ENCODE measurements around the gene GABRR3.

GABRR3 gene

DNA sequence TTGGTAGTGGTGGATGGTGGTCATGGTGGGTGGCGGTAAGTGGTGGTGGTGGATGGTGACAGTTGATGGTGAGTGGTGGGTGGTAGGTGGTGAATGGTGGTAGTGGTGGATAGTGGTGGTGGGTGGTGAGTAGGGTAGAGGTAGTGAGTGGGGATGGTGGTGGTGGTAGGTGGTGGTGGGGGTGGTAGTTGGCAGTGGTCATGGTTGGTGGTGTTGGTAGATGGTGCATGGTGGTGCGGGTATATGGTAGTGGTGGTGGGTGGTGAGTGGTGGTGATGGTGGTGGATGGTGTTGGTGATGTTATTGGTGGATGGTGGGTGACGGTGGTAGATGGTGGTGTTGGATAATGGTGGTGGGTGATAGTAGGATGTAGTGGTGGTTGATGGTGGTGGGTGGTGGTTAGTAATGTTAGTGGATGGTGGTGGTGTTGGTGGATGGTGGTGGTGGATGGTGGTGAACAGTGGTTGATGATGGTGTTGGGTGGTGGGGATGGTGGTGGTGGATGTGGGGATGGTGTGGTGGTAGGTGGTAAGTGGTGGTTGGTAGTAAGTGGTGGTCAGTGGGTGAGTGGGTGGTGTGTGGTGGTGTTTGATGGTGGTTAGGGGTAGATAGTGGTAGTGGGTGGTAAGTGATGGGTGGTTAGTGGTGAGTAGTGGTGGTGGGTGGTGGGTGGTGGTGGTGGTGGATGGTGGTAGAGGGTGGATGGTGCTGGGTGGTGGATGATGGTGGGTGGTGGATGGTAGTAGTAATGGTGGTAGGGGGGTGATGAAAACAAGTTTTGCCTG, 46.1 kb downstream of the GABRR3 start:
- no peak for DNase-seq

DNA sequence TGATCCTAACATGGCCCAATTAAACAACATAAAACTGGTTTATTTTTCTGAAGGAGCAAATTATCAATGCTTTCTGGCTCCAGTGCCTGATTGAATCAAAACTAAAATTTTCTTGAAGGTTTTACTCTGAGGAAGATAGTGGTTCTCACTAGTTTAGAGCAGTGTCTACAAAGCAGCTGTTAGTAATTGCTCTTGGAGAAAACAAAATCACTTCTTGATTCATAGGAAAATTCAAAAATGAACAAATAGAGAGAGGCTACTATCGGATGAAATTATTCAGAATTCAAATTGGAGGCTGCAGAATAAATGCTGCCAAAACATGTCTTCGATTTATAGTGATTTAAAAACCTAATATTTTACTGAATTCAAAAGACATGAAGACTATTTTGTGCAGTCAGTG, 47.8 kb downstream of the GABRR3 start:
- DNase-seq, result no peak

DNA sequence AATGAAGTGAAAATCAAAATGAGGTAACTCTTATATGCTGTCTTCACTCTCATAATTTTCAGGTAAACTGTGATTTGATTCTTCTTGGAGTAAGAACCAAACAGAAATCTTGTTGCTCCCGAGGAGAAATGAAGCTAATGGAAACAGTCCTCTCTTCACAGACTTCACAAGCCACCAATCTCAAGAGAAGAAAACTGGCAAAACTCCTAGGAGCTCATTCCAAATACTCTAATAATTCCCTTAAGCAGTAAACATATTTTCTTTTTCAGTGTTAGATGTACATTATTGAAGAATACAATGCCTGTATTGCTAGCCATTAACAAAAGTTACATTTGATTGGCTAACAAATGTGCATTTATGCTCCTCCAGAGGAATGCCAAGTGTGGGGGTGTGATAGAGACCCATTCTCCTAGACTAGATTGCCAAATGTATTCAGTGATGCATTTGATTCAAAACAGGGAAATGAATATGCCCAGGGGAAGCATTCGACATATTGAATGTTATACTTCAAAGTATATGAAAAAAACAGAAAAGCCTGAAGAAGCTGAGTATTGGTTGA, 51.1 kb downstream of the GABRR3 start:
- no peak for DNase-seq

DNA sequence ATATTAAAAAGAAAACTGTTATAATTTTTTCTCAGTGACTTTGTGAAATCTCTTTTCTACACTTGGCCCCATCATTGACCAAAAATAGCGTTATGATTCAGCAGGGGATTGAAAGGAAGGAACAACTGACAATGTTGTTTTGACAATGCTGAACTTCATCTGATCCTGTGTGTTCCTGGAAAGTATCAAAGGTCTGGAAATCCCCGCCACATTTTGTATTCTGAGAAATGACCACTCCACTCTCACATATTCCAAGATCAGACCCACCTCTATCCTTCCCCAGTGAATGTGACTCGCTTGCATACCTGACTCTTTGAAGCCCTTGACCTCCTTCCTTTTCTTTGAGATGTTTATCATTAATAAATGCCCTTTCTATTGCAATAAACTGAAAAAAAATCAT, 53.2 kb downstream of the GABRR3 start:
- DNase-seq, result no peak

DNA sequence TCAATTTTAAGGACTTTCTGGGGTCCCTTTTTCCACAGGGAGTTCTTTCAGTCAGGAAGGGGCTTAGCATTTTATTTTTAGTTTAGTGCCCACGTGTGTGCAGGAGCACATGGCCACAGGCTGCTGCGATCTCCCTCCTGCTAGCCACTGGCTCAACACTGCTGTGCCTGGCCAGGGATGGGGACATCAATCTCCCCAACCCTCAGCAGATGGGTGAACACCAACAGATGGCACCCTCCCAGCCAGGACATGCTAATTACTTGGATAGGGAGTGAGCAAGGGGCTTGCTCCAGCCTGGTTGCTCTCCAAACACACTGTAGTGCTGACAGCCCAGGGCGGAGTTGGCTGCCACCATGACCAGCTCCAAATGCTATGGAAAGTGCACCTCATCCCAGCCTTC, 55.5 kb downstream of the GABRR3 start:
- no peak for DNase-seq

DNA sequence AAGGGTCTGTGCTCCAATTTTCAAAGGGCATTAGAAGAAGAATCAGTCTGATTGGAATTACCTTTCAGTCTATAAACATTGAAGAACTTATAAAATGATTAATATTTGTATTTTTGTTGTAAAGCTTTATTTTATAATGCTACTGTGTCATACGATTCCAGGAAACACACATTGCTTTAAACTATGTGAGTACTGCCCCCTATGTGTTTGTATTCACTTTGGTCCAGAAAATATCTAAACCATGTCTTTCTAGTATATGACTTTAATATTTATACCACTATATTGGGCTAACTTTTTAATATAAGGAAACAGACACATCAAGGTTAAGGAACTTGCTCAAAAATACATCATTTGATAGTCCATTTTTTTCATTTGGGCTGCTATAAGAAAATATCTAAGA, 59.6 kb downstream of the GABRR3 start:
- no peak for DNase-seq

DNA sequence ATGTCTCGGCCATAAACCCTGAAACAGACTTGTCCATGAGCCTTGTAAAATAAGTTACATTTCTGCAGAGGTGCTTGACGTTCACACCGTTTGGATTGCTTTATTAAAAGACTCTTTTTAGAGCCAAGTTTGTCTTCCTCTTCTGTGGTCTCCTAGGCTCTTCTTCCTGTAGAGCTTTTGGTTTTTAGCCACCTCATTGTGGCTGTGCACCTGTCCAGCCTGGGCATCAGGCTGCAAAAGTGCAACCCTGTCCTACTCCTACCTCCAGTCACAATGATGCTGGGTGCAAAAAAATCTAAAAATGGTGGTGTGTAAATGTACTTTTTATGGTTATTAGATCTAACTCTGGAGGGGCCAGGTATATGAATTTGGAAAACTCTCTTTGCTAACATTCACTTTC, 60.1 kb downstream of the GABRR3 start:
- no peak for DNase-seq

DNA sequence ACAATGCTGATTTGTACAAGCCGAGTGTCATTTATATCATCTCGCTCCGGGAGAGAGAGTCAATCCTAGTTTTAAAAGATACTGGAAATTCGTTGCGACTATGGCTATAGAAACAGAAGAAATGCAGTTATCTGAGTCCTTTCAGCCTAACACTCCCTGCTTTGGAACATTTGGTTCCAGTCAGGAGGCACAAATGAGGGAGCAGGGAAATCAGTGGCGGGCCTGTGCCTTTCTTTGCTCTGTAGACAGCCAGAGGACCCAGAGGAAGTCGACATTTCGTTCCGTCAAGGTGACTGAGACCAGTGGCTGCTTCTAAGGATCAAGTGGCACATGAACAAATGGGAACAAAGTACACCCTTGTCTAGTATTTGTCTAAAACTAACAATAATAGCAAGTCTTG, 62.1 kb downstream of the GABRR3 start:
- no peak for DNase-seq

DNA sequence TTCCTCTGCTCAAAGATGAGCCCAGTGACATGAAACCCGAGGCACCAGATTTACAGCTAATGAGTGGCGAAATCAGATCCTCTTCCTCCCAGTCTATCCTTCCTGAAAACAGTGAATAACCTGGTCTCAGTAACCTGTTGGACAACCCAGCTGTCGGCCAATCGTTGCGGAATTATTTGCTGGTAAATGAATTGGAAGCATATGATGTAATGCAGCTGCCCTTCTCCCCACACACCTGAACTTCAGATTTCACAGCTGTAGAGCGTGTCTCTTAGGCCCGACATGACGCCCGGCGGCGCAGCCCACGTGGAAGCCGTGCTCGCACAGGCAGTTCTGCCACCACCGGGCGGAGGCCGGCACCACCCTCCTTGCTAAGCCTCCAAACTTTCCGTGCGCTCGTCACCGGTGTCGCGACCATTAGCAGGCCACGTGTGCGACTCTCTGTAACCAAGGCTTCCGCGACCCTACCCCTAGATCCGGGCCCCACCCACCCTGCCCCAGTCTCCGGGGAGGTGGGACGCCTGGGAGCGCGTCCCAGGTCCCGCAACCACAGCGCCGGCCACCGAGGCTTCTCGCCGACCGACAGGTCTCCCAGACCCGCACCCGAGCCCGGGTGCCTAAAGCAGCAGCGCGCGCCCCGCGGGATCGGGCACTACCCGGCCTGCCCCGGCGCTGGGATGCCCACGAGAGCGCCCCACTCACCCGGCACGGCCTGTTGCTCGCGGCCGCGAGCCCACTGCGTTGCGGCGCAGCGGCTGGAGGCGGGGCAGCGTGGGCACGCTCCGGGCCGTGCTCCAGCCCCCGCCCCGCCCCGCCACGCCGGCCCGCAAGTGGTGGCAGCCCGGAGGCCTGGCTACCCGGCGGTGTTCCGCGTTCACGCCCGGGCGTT, 63.2 kb downstream of the GABRR3 start, which contains the start of gene RIOX2:
Gene RIOX2 (minus strand): TSS at position 753 of the 889 bp plus-strand sequence. CDS start 4,838 bp downstream, outside the sequence.
- DNase-seq, result peak; percentile 74

DNA sequence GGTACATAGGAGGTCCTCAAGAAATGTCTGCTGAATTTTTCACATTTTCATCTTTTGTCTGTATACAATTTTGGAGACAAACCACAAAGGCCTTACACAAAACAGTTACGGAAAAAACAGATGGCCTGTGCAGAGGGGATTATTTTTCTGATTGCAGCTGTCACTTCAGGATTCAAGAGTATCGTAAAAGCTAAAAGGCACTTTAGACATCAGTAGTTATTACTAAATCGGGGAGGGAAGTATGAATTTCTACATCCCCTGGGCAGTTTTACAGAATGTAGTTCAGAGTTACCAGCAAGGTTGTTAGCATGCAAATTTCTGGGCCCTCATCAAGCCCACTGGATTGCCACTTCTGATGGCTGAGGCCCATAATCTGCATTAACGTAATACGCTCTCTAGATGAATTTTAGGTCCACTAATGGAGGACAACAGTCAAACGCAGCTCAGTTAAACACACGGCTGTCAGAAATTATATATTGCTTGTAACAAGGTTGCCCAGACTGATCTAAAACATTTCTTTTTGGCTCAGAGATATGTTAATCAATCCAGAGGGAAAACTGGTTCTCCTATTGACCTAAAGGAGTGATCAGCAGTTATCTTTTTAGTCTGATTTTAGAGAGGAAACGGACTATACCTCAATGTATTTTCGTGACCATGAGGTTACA, 64.0 kb downstream of the GABRR3 start:
- no peak for DNase-seq

DNA sequence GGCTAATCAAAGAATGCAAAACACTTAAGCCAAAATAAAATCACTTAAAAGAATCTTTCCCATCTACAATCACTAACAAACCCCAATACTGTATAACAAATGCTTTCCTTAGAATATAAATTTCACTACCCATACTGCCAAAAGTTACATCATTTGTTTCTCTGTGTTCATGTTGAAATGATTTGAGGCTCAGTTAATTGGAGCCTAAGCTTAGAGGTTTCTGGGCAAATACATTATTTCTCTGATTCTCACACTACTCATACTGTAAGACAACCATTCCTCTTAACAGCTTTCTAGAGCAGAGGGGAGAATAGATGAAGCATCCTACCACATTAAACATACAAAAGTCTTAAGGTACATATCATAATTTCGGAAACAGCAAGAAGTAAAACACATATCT, 65.0 kb downstream of the GABRR3 start:
- no peak for DNase-seq

DNA sequence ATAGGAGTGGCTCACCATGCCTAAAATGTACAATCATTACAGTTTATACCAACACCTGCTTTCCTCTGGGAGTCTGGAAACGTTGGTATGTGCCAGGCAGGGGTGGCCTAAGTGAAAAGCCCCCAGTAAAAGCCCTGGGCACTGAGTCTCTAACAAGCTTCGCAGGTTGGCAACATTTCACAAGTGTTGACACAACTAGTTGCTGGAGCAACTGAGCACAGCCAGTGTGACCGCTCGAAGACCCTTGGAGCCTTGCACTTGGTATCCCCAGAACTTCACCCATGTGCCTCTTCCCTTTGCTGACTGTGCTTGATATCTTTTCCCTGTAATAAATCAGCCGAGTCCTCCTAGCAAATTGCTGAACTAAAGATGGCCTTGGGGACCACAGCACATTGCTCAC, 65.6 kb downstream of the GABRR3 start:
- DNase-seq, result no peak

DNA sequence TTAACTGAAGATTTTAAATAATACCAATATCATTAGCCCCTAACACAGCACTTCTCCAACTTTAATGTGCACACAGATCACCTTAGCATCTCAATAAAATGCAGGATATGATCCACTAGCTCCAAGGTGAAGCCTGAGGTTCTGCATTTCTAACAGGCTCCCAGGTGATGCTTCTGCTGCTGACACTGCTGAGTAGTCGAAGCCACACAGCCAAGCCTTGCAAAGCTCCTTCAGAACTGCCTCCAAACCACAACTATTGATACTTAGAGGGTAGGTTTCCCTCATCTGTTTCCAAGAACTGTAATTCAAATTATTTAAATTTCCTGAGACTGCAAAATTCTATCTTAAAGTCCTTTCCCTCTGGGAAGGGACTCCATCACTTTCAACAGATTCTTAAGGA, 66.7 kb downstream of the GABRR3 start:
- no peak for DNase-seq

DNA sequence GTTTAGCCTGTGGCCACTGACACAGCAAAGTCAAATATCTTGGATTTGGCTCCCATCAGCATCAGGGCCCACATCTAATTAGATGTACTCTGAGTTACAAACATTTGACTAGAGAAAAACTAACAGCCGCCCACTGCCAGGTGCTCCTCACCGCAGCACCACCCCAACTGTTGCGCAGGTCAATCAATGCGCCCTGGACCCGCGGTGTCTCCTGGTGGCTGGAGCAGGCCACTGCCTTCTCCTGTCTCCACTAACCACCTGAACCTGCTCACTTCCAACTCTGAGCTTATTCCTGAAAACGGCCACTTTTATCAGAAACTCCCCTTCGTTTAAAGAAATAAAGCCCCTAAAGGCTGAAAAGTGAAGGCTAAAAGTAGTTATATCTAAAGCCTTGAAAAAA, 67.1 kb downstream of the GABRR3 start:
- DNase-seq, result no peak

DNA sequence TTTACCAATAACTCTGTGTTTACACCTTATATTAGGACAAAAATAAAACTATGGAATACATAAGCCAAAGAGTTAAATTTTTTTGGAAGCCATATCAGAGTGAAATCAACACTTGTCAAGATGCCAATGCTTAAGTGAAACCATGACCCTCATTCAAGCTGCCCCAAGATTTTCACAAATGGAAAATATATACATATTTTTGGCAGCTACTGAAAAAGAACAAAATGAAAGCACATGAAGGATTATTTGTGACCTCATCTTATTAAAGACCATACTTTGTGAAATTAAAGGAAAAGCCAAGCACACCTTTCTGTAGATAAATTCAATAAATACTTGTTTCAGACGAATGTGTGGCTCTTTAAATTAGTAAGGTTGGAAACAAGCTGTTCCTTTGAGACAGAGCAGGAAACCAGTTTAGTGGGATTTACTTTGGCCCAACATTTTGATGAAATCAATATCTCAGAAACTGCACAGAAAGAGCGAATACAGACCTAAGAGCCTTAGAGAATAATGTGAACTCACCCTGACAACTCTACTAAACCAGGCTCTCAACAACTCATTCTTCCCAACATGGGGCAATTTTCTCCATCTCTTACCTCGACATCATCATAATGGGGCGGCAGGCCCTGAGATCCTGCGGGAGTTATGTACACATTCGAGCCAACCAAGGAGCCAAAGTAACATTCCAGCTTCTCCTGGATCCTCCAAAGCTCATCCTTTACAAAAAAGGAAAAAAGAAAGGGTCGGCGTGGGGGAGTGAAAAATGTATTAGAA, 73.9 kb downstream of the GABRR3 start:
- DNase-seq, result no peak

DNA sequence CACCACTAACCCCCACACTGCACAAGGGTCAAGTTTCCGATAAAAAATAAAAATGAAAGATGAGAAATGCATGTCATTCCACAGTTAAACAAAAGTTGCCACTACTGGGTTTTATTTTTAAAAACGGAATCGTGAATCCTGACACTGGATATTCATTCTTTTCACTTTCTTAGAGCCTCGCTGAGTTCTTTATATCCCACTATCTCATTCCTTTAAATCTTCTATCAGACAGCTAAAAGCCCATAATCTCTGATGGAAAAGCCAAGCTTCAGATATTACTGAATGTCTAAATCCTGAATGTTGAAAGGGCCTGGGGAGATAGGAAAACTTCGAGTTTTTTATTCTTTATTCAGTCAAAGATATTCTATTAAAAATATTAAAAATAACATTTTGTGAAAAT, 74.6 kb downstream of the GABRR3 start:
- no peak for DNase-seq

DNA sequence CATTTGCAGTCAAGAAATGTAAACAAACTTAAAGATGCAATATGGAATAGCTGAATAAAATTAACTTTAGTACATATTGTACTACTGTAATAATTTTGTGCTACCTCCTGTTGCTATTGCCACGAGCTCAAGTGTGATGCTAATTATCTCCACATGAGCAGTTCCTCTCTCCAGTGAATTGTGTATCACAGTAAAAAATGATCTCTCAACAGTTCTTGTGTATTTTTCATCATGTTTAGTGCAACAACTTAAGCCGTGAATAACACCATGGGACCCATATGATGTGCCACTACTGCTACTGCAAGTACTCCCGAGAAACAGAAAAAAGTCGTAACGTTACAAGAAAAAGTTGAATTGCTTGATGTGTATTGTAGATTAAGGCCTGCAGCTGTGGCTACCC, 75.2 kb downstream of the GABRR3 start:
- DNase-seq, result no peak

DNA sequence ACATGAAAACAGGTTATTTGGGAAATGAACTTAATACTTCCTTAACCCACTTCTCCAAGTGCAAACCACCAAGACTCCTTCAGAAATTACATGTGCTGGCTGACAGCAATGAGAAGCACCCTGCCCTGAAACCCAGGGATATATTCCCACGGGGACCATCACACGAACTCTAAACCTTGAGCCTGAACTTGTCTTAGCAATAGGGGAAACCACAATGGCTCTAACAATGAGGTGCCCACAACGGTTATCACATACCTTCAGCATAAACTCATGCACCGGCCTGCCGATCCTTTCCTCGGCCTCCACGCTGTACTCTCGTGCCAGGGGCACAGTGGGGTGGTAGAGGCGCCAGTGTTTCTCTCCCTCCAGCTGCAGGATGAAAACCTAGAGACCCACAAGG, 76.3 kb downstream of the GABRR3 start:
- no peak for DNase-seq

DNA sequence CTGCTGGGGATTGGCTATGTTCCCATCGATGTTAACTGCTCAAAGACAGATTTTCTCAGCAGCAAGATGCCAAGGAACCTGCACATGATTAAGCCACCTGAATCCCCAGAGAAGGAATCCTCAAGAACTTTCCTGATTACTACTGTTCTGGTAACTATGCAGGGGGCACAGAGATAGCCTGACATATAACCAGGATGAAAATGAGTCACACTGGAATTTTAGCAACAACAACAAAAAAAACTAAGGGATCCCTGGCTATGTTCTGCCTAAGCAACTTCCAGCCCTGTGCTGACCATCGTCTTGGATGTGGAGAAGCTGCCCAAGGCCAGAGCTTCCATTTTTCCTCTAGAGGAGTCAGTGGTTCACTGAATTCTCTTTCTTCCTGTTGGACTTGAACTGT, 76.7 kb downstream of the GABRR3 start:
- no peak for DNase-seq

DNA sequence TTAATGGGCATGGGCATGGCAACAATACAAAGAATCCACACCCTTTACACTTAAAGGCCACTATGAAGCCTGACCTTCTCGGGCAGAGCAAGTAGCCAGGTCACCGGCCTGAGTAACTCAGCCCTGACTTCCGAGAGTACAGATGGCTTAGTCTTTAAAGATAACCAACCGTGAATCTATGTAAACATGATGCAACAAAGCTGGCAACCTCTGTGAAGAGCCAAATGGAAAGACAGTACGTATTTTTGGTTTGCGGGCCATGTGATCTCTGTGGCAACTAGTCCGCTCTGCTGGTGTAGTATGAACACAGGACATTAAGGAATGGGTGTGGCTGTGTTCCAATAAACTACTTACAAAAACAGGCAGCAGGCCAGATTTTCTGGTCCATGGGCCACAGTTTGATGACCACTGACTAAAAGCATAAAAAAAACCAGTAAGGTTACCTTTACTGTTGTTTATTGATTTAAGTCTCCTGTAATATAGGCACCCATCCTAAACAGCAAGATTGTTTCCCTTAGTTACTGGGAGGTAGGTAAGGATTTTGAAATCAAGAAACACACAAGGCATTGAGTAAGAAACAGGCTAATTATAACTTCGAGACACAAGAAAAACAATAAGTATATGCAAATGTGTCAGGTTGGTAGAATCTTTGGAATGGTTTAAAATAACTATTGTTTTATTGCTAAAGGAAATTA, 77.4 kb downstream of the GABRR3 start:
- no peak for DNase-seq

DNA sequence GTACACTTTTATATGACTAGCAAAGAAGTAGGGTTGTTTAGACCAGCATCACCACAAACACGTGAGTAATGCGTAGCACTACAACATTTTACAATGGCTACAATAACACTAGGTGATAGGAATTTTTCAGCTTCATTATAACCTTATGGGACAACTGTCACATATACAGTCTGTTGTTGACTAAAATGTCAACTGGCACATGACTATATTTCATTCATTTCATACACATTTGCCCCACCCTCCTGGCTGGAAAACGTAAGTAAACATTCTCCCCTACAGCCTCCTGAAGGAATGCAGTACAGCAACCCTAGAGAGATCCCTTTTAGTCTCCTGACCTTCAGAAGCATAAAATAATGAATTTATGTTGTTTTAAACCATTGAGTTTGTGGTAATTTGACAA, 79.1 kb downstream of the GABRR3 start:
- DNase-seq, result no peak

Data from CD4-positive, alpha-beta T cell treated with Interleukin-4 for 4 hours (primary cell).